HCT116 (cell line): ENCODE results near the gene TMEM30A.

Experiments used
- POLR2AphosphoS5 ChIP-seq: IDR thresholded peaks from 2 replicates; pipeline ENCODE4 v1.6.1; 2011; ENCODE audit warnings: mild to moderate bottlenecking, low read depth, low read length, moderate library complexity
- SP1 ChIP-seq: IDR thresholded peaks from 2 replicates; pipeline ENCODE4 v1.6.1; 2012; ENCODE audit warnings: low read depth
- ZNF274 ChIP-seq: fragments of 200-500 bp; sonication (Bioruptor generic); IDR thresholded peaks from 2 replicates; pipeline ENCODE4 v1.6.1; 2014; ENCODE audit warnings: mild to moderate bottlenecking, low read depth, low read length, inconsistent platforms

- TF ChIP-seq SP1 (no peak), ZNF274 (no peak), POLR2AphosphoS5 (no peak)
Measured at GRCh38 chr6:75287424-75287823, 2.8 kb upstream of the TMEM30A start.
